K562 (cell line): Measurements from ENCODE around the gene PRR19. TPM values are rescaled to one million over a fixed set of nuclear protein-coding genes. Genes with fewer than 3 reads are reported as not detected.
A peak's percentile ranks its signal among the peaks of the same experiment; 100 is the strongest.

Source experiments
- ATAC-seq: fragments of 200-7000 bp; cut with Tn5 transposase; 3 replicates; pipeline ENCODE4 v1.9.1; 2020; ENCODE audit warnings: moderate library complexity
- BruUV-seq: library from RNA; stranded (reverse); fragments of 400-500 nt; replicated peaks from 2 replicates; lab custom pipeline; 2021; lab: Mats Ljungman, UMichigan
- CTCF ChIA-PET: fragments of 300-600 bp; formaldehyde crosslinking; extraction: SDS; loops from one replicate; lab custom pipeline; 2021; ENCODE audit warnings: low intra/inter-chr PET ratio; lab: Yijun Ruan, JAX
- POLR2A ChIA-PET: fragments of 300-600, 350-650 bp; sonication (Branson Sonifier 250); formaldehyde crosslinking; extraction: SDS; loops from one replicate; lab custom pipeline; 2021; ENCODE audit warnings: antibody characterized with exemption, inconsistent platforms; lab: Yijun Ruan, JAX
- DNase-seq, 4 experiments: peaks; one replicate each; pipeline versions ENCODE4 v3.0.0 to v3.0.0-alpha.2; 2011 to 2018; ENCODE audit warnings: low spot score in 3 of 4, mixed read lengths in 3 of 4; ENCODE audit errors: extremely low read depth in 1 of 4
- FAIRE-seq: peaks from 2 replicates; lab custom pipeline; 2011; peaks lifted over from hg19 to GRCh38; lab: Jason Lieb, UNC
- H2AFZ ChIP-seq: 2 replicates; pipeline ENCODE4 v1.6.0; 2011; ENCODE audit warnings: low read depth, low read length, control low read depth, inconsistent platforms
- H3K27ac ChIP-seq: fragments of 200-600 bp; 3 replicates; pipeline ENCODE4 v1.8.0; 2011; ENCODE audit warnings: low read depth, mild to moderate bottlenecking, control low read depth, inconsistent platforms, low read length, moderate library complexity, mixed read lengths; ENCODE audit errors: extremely low read depth
- H3K27me3 ChIP-seq, 2 experiments: fragments of 300-600 bp in 1 of 2; 2 replicates in 1 of 2; 3 replicates in 1 of 2; pipeline versions ENCODE4 v1.6.0 to v1.8.0; 2011; ENCODE audit warnings: inconsistent platforms in 2 of 2, low read length in 2 of 2, mild to moderate bottlenecking in 1 of 2, mixed read lengths in 1 of 2, moderate library complexity in 1 of 2; ENCODE audit not compliant: control insufficient read depth in 2 of 2, insufficient read depth in 2 of 2
- H3K36me3 ChIP-seq: fragments of 300-600 bp; 3 replicates; pipeline ENCODE4 v1.8.0; 2011; ENCODE audit warnings: mild to moderate bottlenecking, low read length, inconsistent platforms; ENCODE audit not compliant: control insufficient read depth, insufficient read depth
- H3K4me1 ChIP-seq, 2 experiments: fragments of 200-600 bp in 1 of 2; replicated peaks in 1 of 2; 2 replicates in 1 of 2; 3 replicates in 1 of 2; pipeline versions ENCODE4 v1.5.1 to v1.8.0; 2011; ENCODE audit warnings: inconsistent platforms in 2 of 2, low read length in 2 of 2, mild to moderate bottlenecking in 1 of 2, mixed read lengths in 1 of 2, moderate library complexity in 1 of 2; ENCODE audit not compliant: control insufficient read depth in 2 of 2, insufficient read depth in 2 of 2
- H3K4me2 ChIP-seq: 2 replicates; pipeline ENCODE4 v1.6.1; 2011; ENCODE audit warnings: low read length, control low read depth, inconsistent platforms, mixed read lengths; ENCODE audit not compliant: insufficient read depth
- H3K4me3 ChIP-seq: fragments of 200-600 bp; sonication (generic), shearing (Covaris generic); 2 replicates; pipeline ENCODE4 v1.5.1; 2016; ENCODE audit warnings: control low read depth, inconsistent platforms
- H3K79me2 ChIP-seq: fragments of 200-600 bp; 3 replicates; pipeline ENCODE4 v1.8.0; 2011; ENCODE audit warnings: low read length, inconsistent platforms; ENCODE audit not compliant: control insufficient read depth, insufficient read depth
- H3K9ac ChIP-seq, 2 experiments: 2 replicates each; pipeline versions ENCODE4 v1.6.0 to v1.6.1; 2011; ENCODE audit warnings: low read depth in 2 of 2, low read length in 2 of 2, control low read depth in 1 of 2, inconsistent platforms in 1 of 2, mild to moderate bottlenecking in 1 of 2, mixed read lengths in 1 of 2; ENCODE audit not compliant: insufficient read depth in 1 of 2
- H3K9me1 ChIP-seq: one replicate; pipeline ENCODE4 v1.6.0; 2011; ENCODE audit warnings: inconsistent platforms, mild to moderate bottlenecking, low read length, moderate library complexity; ENCODE audit not compliant: control insufficient read depth, insufficient read depth
- H3K9me3 ChIP-seq: replicated peaks from 2 replicates; pipeline ENCODE4 v1.5.1; 2011; ENCODE audit warnings: low read depth, low read length, inconsistent platforms; ENCODE audit not compliant: control insufficient read depth, insufficient read depth
- H4K20me1 ChIP-seq: replicated peaks from 2 replicates; pipeline ENCODE4 v1.6.1; 2011; ENCODE audit warnings: low read length, inconsistent platforms, mixed read lengths; ENCODE audit not compliant: control insufficient read depth, insufficient read depth
- ATF6 ChIP-seq: sonication (generic); formaldehyde crosslinking; IDR thresholded peaks from 2 replicates; pipeline ENCODE4 v1.4.0; 2020; ENCODE audit warnings: mild to moderate bottlenecking, missing genetic modification reagents
- CCAR2 ChIP-seq: fragments of 200-400 bp; formaldehyde crosslinking; IDR thresholded peaks from 2 replicates; pipeline ENCODE4 v1.6.1; 2017; ENCODE audit warnings: mild to moderate bottlenecking, low read depth, low read length
- ERF ChIP-seq: fragments of 450-650 bp; formaldehyde crosslinking; IDR thresholded peaks from 2 replicates; pipeline ENCODE4 v1.4.0; 2020; ENCODE audit warnings: mild to moderate bottlenecking, mixed read lengths
- NCOA1 ChIP-seq: fragments of 450-650 bp; IDR thresholded peaks from 2 replicates; pipeline ENCODE4 v1.6.1; 2016; ENCODE audit warnings: low read depth
- ZBTB11 ChIP-seq, 3 experiments: fragments of 200-800 bp in 1 of 3; fragments of 250-450 bp in 1 of 3; fragments of 450-650 bp in 1 of 3; sonication (Bioruptor Pico) in 1 of 3; sonication (Bioruptor generic) in 1 of 3; formaldehyde crosslinking in 1 of 3; IDR thresholded peaks; 2 replicates each; pipeline versions ENCODE4 v1.6.1 to v1.8.0; 2016 to 2022; ENCODE audit warnings: mild to moderate bottlenecking in 2 of 3, missing genetic modification characterization in 2 of 3, missing compliant biosample characterization in 1 of 3, moderate library complexity in 1 of 3
- ZFPM2 ChIP-seq: fragments of 250-450 bp; sonication (Bioruptor Pico); IDR thresholded peaks from 2 replicates; pipeline ENCODE4 v1.5.1; 2022; ENCODE audit warnings: mild to moderate bottlenecking
- ZNF589 ChIP-seq: fragments of 200-800 bp; sonication (Bioruptor generic); IDR thresholded peaks from 2 replicates; pipeline ENCODE4 v1.6.1; 2016; ENCODE audit warnings: low read depth, missing genetic modification characterization, missing compliant biosample characterization
- WGBS: fragments of 100-300 bp; shearing (Covaris generic); methylation state at CpG from one replicate; pipeline ENCODE4 v1.1.6; 2016; ENCODE audit warnings: low coverage, mixed read lengths; ENCODE audit not compliant: insufficient coverage; ENCODE audit errors: missing lambda C conversion rate; 5-methylcytosine and 5-hydroxymethylcytosine counted together
- in situ Hi-C: fragments of 300-500 bp; cut with MboI; formaldehyde crosslinking; loops from 4 replicates; pipeline ENCODE4 v1.15.0; 2018; ENCODE audit warnings: inconsistent platforms, mixed read lengths
- intact Hi-C: fragments of 100-400 bp; cut with micrococcal nuclease; formaldehyde crosslinking; loops from 2 replicates; pipeline ENCODE4 v1.14.2; 2022
- polyA plus RNA-seq, 8 experiments: library from polyadenylated mRNA; depleted of rRNA in 4 of 8; stranded (reverse) in 5 of 8; unstranded in 3 of 8; fragments of >200 nt; fragmentation: Nextera tagmentation in 2 of 8; fragmentation: Illumina TruSeq in 1 of 8; extraction: Ambion mirVana in 2 of 8; extraction: Trizol in 1 of 8; gene quantifications; 2 replicates each; pipeline versions ENCODE4 v1.2.1 to v1.2.3, GENCODE V29; 2011 to 2014; ENCODE audit warnings: inconsistent platforms in 1 of 8, missing spikeins in 1 of 8
- total RNA-seq, 7 experiments: library from RNA; depleted of rRNA in 6 of 7; stranded (reverse); fragments of >200 nt in 6 of 7; fragmentation: Illumina TruSeq in 2 of 7; extraction: Trizol in 2 of 7; gene quantifications; 2 replicates each; pipeline versions ENCODE4 v1.2.1 to v1.2.3, GENCODE V29; 2011 to 2021; ENCODE audit warnings: low replicate concordance in 1 of 7

The PRR19 gene
- total and polyA plus RNA-seq, 9 of the 15 experiments (the other 6 are each of a cell fraction or from before 2014, with no cell fraction given), result 0.10 to 1.6 (median 0.54) TPM

- TF ChIP-seq ATF6 (CRISPR knock-in tag) (no peak), CCAR2 (no peak), NCOA1 (no peak), ZNF589 (no peak), ZFPM2 (CRISPR knock-in tag) (no peak)
These were observed 32.9 kb downstream of the PRR19 start (continued) for GRCh38 chr19:42334697-42335373.

GRCh38 chr19:42335374-42335936 lies 33.5 kb downstream of the PRR19 start:
- Histone ChIP-seq H3K4me2 (no peak overlapping the region), H3K27ac (no peak overlapping the region), H3K9ac (peak overlapping the region in 1 of 2 experiments; percentile 72; a peak in 1 of 4 replicates), H3K4me3 (no peak overlapping the region), H3K79me2 (no peaks in the 10 kb centered on the region), H3K9me3 (no peaks in the 10 kb centered on the region), H3K27me3 (no peaks in the 10 kb centered on the region), H3K9me1 (peaks cover 3% of the 10 kb centered on the region), H4K20me1 (no peaks in the 10 kb centered on the region), H2AFZ (no peak overlapping the region), H3K36me3 (peaks cover 15% of the 10 kb centered on the region; the same call in 2 of the 3 replicates), H3K4me1 (peaks cover 0 to 17% of the 10 kb centered on the region in 2 experiments; a peak in 2 of 5 replicates)
- POLR2A ChIA-PET, result no interaction called here
- DNase-seq (no peak), FAIRE-seq (no peak), ATAC-seq (no peak)
- intact Hi-C loops, result no loop called here
- 40% methylated on average over 7 of the region's 7 CpGs for WGBS
- no TSS peak for BruUV-seq
- CTCF ChIA-PET, result no interaction called here
- in situ Hi-C loops, result no loop called here
- TF ChIP-seq ZBTB11 (CRISPR knock-in tag; IDR thresholded peaks at IDR 0.05) (peak in 1 of 3 experiments; percentile 67; a peak in 1 of 6 replicates), ERF (CRISPR knock-in tag) (no peak)
